Measurements from ENCODE around the gene RETREG2. TPM values are rescaled to one million over a fixed set of nuclear protein-coding genes. Genes with fewer than 3 reads are reported as not detected.

Gene RETREG2
- total and polyA plus RNA-seq, 2 of the 8 experiments (the other 6 are each of a cell fraction or from before 2014, with no cell fraction given) = 51.3 to 67.4 TPM

DNA sequence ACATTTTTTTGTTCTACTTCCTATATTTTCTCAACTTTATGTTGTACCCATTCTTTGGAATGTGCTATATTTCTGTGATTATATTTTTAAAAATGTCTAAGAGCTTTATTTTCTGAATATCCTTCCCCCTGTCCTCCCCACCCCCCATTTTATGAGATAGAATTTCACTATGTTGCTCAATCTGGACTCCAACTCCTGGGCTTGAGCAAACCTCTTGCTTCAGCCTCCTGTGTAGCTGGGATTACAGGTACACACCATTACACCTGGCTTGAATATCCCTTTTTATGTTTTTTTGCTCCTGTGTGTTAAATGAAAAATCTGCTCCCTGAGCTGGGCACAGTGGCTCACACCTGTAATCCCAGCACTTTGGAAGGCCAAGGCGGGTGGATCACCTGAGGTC, 19.3 kb downstream of the RETREG2 start:
- no peak overlapping the region for H3K23ac ChIP-seq (ENCODE audit: insufficient read length)
- H2BK15ac ChIP-seq (ENCODE audit: low read length) = no peak overlapping the region
- no peak overlapping the region for H3K4me3 ChIP-seq (ENCODE audit: extremely low read depth in 1 of 4, insufficient read depth in 2 of 4, low read depth in 3 of 4, low read length in 4 of 4)
- H3K36me3 ChIP-seq (ENCODE audit: control insufficient read depth in 2 of 4, insufficient read depth in 4 of 4, low read length in 3 of 4) = no peaks in the 10 kb centered on the region
- no peak overlapping the region for H2BK20ac ChIP-seq (ENCODE audit: low read length)
- no peak overlapping the region for H3K56ac ChIP-seq (replicated peaks; ENCODE audit: insufficient read length, low read depth, low read length)
- WGBS, 2 experiments (ENCODE audit: extremely low coverage in 1 of 2, insufficient coverage in 1 of 2, insufficient read length in 1 of 2, insufficient replicate concordance in 2 of 2, low coverage in 1 of 2, low lambda C conversion rate in 2 of 2, missing lambda C conversion rate in 1 of 2) = 92% methylated on average over 1 of the region's 1 CpG; no CpG with 5 or more reads in 1 of the 2 experiments
- no peaks in the 10 kb centered on the region for H3K9me3 ChIP-seq (ENCODE audit: insufficient read depth in 2 of 2, low read depth in 1 of 2, low read length in 1 of 2)
- H4K20me1 ChIP-seq (replicated peaks in 1 of 2; ENCODE audit: control insufficient read depth in 1 of 2, insufficient read depth in 2 of 2, low read length in 2 of 2) = no peaks in the 10 kb centered on the region
- no peak overlapping the region for H2BK5ac ChIP-seq (ENCODE audit: low read depth, low read length)
- no peak overlapping the region for H4K8ac ChIP-seq (ENCODE audit: extremely low read depth, insufficient read depth, low read length)
- no peak overlapping the region for H3K14ac ChIP-seq (ENCODE audit: insufficient read length)
- H3K4me1 ChIP-seq (replicated peaks in 1 of 4; ENCODE audit: control insufficient read depth in 3 of 4, insufficient read depth in 4 of 4, low read length in 3 of 4) = no peaks in the 10 kb centered on the region
- H4K5ac ChIP-seq (ENCODE audit: insufficient read length, low read depth, low read length) = no peak overlapping the region
- no peaks in the 10 kb centered on the region for H3K27me3 ChIP-seq (replicated peaks in 1 of 4; ENCODE audit: control insufficient read depth in 3 of 4, extremely low read depth in 1 of 4, insufficient read depth in 3 of 4, low read length in 3 of 4)
- no peak overlapping the region for H3K27ac ChIP-seq (ENCODE audit: low read depth, low read length)
- CTCF ChIA-PET (ENCODE audit: partially characterized antibody) = interaction anchor here (0.8 to 0.9 kb wide), 3 partner anchors 8 to 101 kb away, joined by 3 to 4 read pairs (median 3); no protein-coding TSS in a partner anchor
- no peak overlapping the region for H2AFZ ChIP-seq (ENCODE audit: low read length)
- H3K79me2 ChIP-seq (ENCODE audit: control insufficient read depth in 1 of 2, insufficient read depth in 2 of 2, low read length in 2 of 2) = no peaks in the 10 kb centered on the region
- DNase-seq (ENCODE audit: low read depth in 1 of 2, low spot score in 2 of 2) (no peak), FAIRE-seq (no peak)
- H2BK120ac ChIP-seq (replicated peaks; ENCODE audit: low read depth, low read length) = no peak overlapping the region
- H3K4me2 ChIP-seq (ENCODE audit: insufficient read depth in 1 of 2, low read depth in 2 of 2, low read length in 2 of 2) = no peak overlapping the region
- H3K23me2 ChIP-seq (ENCODE audit: low read depth, low read length) = no peaks in the 10 kb centered on the region
- no peaks in the 10 kb centered on the region for H3K79me1 ChIP-seq (ENCODE audit: low read depth, low read length)
- H2BK12ac ChIP-seq (ENCODE audit: low read depth, low read length) = no peak overlapping the region
- H3K18ac ChIP-seq (ENCODE audit: extremely low read depth, low read length) = no peak overlapping the region
- POLR2A ChIA-PET (ENCODE audit: partially characterized antibody) = interaction anchor here (1.6 to 2.1 kb wide), 2 partner anchors 9 to 20 kb away, joined by 4 to 7 read pairs; partner anchors contain the start of gene ZFAND2B
- H4K91ac ChIP-seq (replicated peaks; ENCODE audit: insufficient read length, low read length) = no peak overlapping the region
- no peak overlapping the region for H3K4ac ChIP-seq (replicated peaks; ENCODE audit: insufficient read length, low read depth, low read length)
- no peak overlapping the region for H3K9ac ChIP-seq (replicated peaks in 1 of 4; ENCODE audit: extremely low read depth in 1 of 4, low read depth in 3 of 4, low read length in 3 of 4)
- no peak overlapping the region for H2AK5ac ChIP-seq (ENCODE audit: low read depth, low read length)
- TF ChIP-seq RNF2 (IDR thresholded peaks at IDR 0.05; ENCODE audit: borderline replicate concordance, low read depth, low read length, missing control alignments, poor library complexity, severe bottlenecking) (no peak), SIN3A (conservative IDR thresholded peaks at IDR 0.05 in 1 of 2, IDR thresholded peaks at IDR 0.05 in 1 of 2; ENCODE audit: low read depth in 1 of 2, low read length in 2 of 2) (no peak)

Data from H1 (cell line).